Neural cell (in vitro differentiated cells): ENCODE data around the gene ULBP1. TPM values are rescaled to one million over a fixed set of nuclear protein-coding genes. Genes with fewer than 3 reads are reported as not detected.
A peak's percentile ranks its signal among the peaks of the same experiment; 100 is the strongest.

Source experiments
- H2AFZ ChIP-seq: fragments of 200-600, 300-800 bp; sonication (generic), shearing (Covaris generic); 2 replicates; pipeline ENCODE4 v1.6.0; 2014; ENCODE audit warnings: low read depth, mild to moderate bottlenecking, antibody characterized with exemption, low read length, moderate library complexity
- H3F3A ChIP-seq: fragments of 200-600 bp; shearing (Covaris generic); 2 replicates; pipeline ENCODE4 v1.6.1; 2016; ENCODE audit warnings: mild to moderate bottlenecking, moderate library complexity, mixed read lengths, antibody characterized with exemption, low read length; ENCODE audit not compliant: insufficient read depth, poor library complexity, severe bottlenecking
- H3K27ac ChIP-seq: fragments of 200-600, 300-800 bp; sonication (generic), shearing (Covaris generic); 2 replicates; pipeline ENCODE4 v1.5.1; 2014; ENCODE audit warnings: mild to moderate bottlenecking, low read length, moderate library complexity
- H3K27me3 ChIP-seq: fragments of 300-800, 200-600 bp; sonication (generic), shearing (Covaris generic); 2 replicates; pipeline ENCODE4 v1.6.0; 2014; ENCODE audit warnings: mild to moderate bottlenecking, low read depth, low read length, moderate library complexity; ENCODE audit not compliant: insufficient read depth
- H3K36me3 ChIP-seq: fragments of 300-800, 200-600 bp; sonication (generic), shearing (Covaris generic); 2 replicates; pipeline ENCODE4 v1.5.1; 2014; ENCODE audit warnings: mild to moderate bottlenecking, antibody characterized with exemption, low read length, moderate library complexity; ENCODE audit not compliant: insufficient read depth
- H3K4me2 ChIP-seq: fragments of 300-800, 200-600 bp; sonication (generic), shearing (Covaris generic); 2 replicates; pipeline ENCODE4 v1.6.0; 2014; ENCODE audit warnings: mild to moderate bottlenecking, low read length
- H3K4me3 ChIP-seq: fragments of 300-800, 200-600 bp; sonication (generic), shearing (Covaris generic); 2 replicates; pipeline ENCODE4 v1.5.1; 2014; ENCODE audit warnings: mild to moderate bottlenecking, low read length, moderate library complexity
- H3K79me2 ChIP-seq: fragments of 200-600 bp; shearing (Covaris generic); replicated peaks from 2 replicates; pipeline ENCODE4 v1.6.0; 2014; ENCODE audit warnings: mild to moderate bottlenecking, low read length, moderate library complexity; ENCODE audit not compliant: insufficient read depth
- H3K9ac ChIP-seq: fragments of 300-800, 200-600 bp; sonication (generic), shearing (Covaris generic); 2 replicates; pipeline ENCODE4 v1.6.1; 2016; ENCODE audit warnings: mild to moderate bottlenecking, low read length, mixed read lengths
- H3K9me2 ChIP-seq: fragments of 200-600 bp; shearing (Covaris generic); 2 replicates; pipeline ENCODE4 v1.6.1; 2016; ENCODE audit warnings: mild to moderate bottlenecking, low read length, mixed read lengths; ENCODE audit not compliant: insufficient read depth
- H3K9me3 ChIP-seq: fragments of 200-600, 300-800 bp; sonication (generic), shearing (Covaris generic); 2 replicates; pipeline ENCODE4 v1.6.1; 2016; ENCODE audit warnings: mild to moderate bottlenecking, mixed run types, low read length, moderate library complexity, mixed read lengths
- H4K20me1 ChIP-seq: fragments of 200-600 bp; shearing (Covaris generic); 2 replicates; pipeline ENCODE4 v1.6.1; 2016; ENCODE audit warnings: mild to moderate bottlenecking, mixed run types; ENCODE audit not compliant: insufficient read depth
- CTCF ChIP-seq: fragments of 450-650 bp; IDR thresholded peaks from 2 replicates; pipeline ENCODE4 v1.5.1; 2014; ENCODE audit warnings: antibody characterized with exemption, mild to moderate bottlenecking, moderate library complexity; ENCODE audit not compliant: poor library complexity, severe bottlenecking
- EP300 ChIP-seq: fragments of 450-650 bp; conservative IDR thresholded peaks from 2 replicates; pipeline ENCODE4 v1.6.1; 2014; ENCODE audit warnings: antibody characterized with exemption, mild to moderate bottlenecking, moderate library complexity; ENCODE audit not compliant: poor library complexity, severe bottlenecking
- EZH2 ChIP-seq: fragments of 200-600, 300-800 bp; shearing (Covaris generic), sonication (generic); IDR thresholded peaks from 2 replicates; pipeline ENCODE4 v1.6.1; 2014; ENCODE audit warnings: antibody characterized with exemption, low read length, borderline replicate concordance, mild to moderate bottlenecking; ENCODE audit not compliant: insufficient read depth, poor library complexity, severe bottlenecking
- MXI1 ChIP-seq: fragments of 450-650 bp; conservative IDR thresholded peaks from 2 replicates; pipeline ENCODE4 v1.6.1; 2014; ENCODE audit warnings: antibody characterized with exemption, mild to moderate bottlenecking; ENCODE audit not compliant: poor library complexity, severe bottlenecking
- POLR2AphosphoS5 ChIP-seq: IDR thresholded peaks from 2 replicates; pipeline ENCODE4 v1.6.1; 2012
- RAD21 ChIP-seq: fragments of 450-650 bp; conservative IDR thresholded peaks from 2 replicates; pipeline ENCODE4 v1.6.1; 2014; ENCODE audit warnings: antibody characterized with exemption, mild to moderate bottlenecking, moderate library complexity
- SMC3 ChIP-seq: fragments of 450-650 bp; conservative IDR thresholded peaks from 2 replicates; pipeline ENCODE4 v1.6.1; 2014; ENCODE audit warnings: antibody characterized with exemption, mild to moderate bottlenecking, moderate library complexity; ENCODE audit not compliant: poor library complexity
- polyA minus RNA-seq: library from RNA; depleted of rRNA, polyadenylated mRNA; stranded (reverse); fragments of >200 nt; gene quantifications from 2 replicates; pipeline ENCODE4 v1.2.3, GENCODE V29; 2014
- polyA plus RNA-seq: library from polyadenylated mRNA; depleted of rRNA; stranded (reverse); fragments of >200 nt; gene quantifications from 2 replicates; pipeline ENCODE4 v1.2.3, GENCODE V29; 2014

Gene ULBP1
- polyA plus RNA-seq, result 0.22 and 0.38 TPM in 2 replicates
- 0.24 and 0.35 TPM in 2 replicates for polyA minus RNA-seq

- H3K9me3 ChIP-seq, result no peaks in the 10 kb centered on the region
- H3K4me3 ChIP-seq, result peak within 1 kb of the TSS; percentile 71
- H3K79me2 ChIP-seq, result no peaks in the 10 kb centered on the region
- peaks cover 88% of the 10 kb centered on the region for H3K27me3 ChIP-seq
- H3K4me2 ChIP-seq, result peak within 1 kb of the TSS; percentile 55
- peak within 1 kb of the TSS; percentile 33 for H2AFZ ChIP-seq
- no peak within 1 kb of the TSS for H3K27ac ChIP-seq
- peak; percentile 65 for TF ChIP-seq POLR2AphosphoS5
- TF ChIP-seq EZH2, result no peak
- peak; percentile 15 for TF ChIP-seq RAD21
- peak; percentile 36 for TF ChIP-seq CTCF
- H3F3A ChIP-seq, result no peaks in the 10 kb centered on the region
- peak within 1 kb of the TSS; percentile 45 for H3K9ac ChIP-seq
- H4K20me1 ChIP-seq, result no peaks in the 10 kb centered on the region
- no peaks in the 10 kb centered on the region for H3K36me3 ChIP-seq
- no peaks in the 10 kb centered on the region for H3K9me2 ChIP-seq
Measured at GRCh38 chr6:149963462-149964307, at the start of gene ULBP1. Gene ULBP1 (plus strand): TSS chr6:149963943. CDS start chr6:149964050, 107 bp downstream.

- Histone ChIP-seq H4K20me1 (no peaks in the 10 kb centered on the region), H3K79me2 (no peaks in the 10 kb centered on the region), H3F3A (no peaks in the 10 kb centered on the region), H2AFZ (no peak overlapping the region), H3K9me3 (no peaks in the 10 kb centered on the region), H3K36me3 (no peaks in the 10 kb centered on the region), H3K27ac (no peak overlapping the region), H3K9ac (no peak overlapping the region), H3K4me3 (no peak overlapping the region), H3K9me2 (no peaks in the 10 kb centered on the region), H3K27me3 (peaks cover 17% of the 10 kb centered on the region), H3K4me2 (no peak overlapping the region)
- TF ChIP-seq EP300, result no peak
Measured at GRCh38 chr6:149915970-149916865, 47.5 kb upstream of the ULBP1 start.

- no peak overlapping the region for H3K4me3 ChIP-seq
- H3K9me3 ChIP-seq, result no peaks in the 10 kb centered on the region
- H4K20me1 ChIP-seq, result no peaks in the 10 kb centered on the region
- TF ChIP-seq EZH2, result no peak
- TF ChIP-seq CTCF, result no peak
- no peak for TF ChIP-seq POLR2AphosphoS5
- TF ChIP-seq MXI1, result no peak
- no peak for TF ChIP-seq SMC3
- no peak overlapping the region for H3K27ac ChIP-seq
- no peaks in the 10 kb centered on the region for H3F3A ChIP-seq
- H3K27me3 ChIP-seq, result peaks cover 31% of the 10 kb centered on the region
- no peak overlapping the region for H3K9ac ChIP-seq
- H3K4me2 ChIP-seq, result no peak overlapping the region
- H3K36me3 ChIP-seq, result no peaks in the 10 kb centered on the region
- no peak overlapping the region for H2AFZ ChIP-seq
- no peaks in the 10 kb centered on the region for H3K9me2 ChIP-seq
- H3K79me2 ChIP-seq, result no peaks in the 10 kb centered on the region
Measured at GRCh38 chr6:149917679-149918078, 46.1 kb upstream of the ULBP1 start.
